ENCODE measurements around the gene FLOT2.

- TF ChIP-seq POLR2AphosphoS5 (IDR thresholded peaks at IDR 0.05; ENCODE audit: low read depth, low read length): no peak
- no peak for TF ChIP-seq ZBTB33 (IDR thresholded peaks at IDR 0.05; ENCODE audit: borderline replicate concordance, low read depth)
- TF ChIP-seq CTCF (IDR thresholded peaks at IDR 0.05): no peak
- TF ChIP-seq MAX (IDR thresholded peaks at IDR 0.05; ENCODE audit: low read depth): no peak
- no peak for TF ChIP-seq GABPA (IDR thresholded peaks at IDR 0.05; ENCODE audit: low read depth)
- TF ChIP-seq JUND (IDR thresholded peaks at IDR 0.05): no peak
- TF ChIP-seq YY1 (IDR thresholded peaks at IDR 0.05; ENCODE audit: low read depth): no peak
- no peak for TF ChIP-seq TCF12 (IDR thresholded peaks at IDR 0.05)
- TF ChIP-seq TAF1 (IDR thresholded peaks at IDR 0.05; ENCODE audit: borderline replicate concordance, low read depth, low read length): no peak
- no peak for TF ChIP-seq USF2 (IDR thresholded peaks at IDR 0.05; ENCODE audit: borderline replicate concordance, low read depth, low read length)
- TF ChIP-seq MXI1 (IDR thresholded peaks at IDR 0.05; ENCODE audit: low read depth, low read length): no peak
- TF ChIP-seq PBX3 (IDR thresholded peaks at IDR 0.05): no peak
Measured at GRCh38 chr17:28860363-28860808, 37.1 kb downstream of the FLOT2 start.
